ENCODE measurements around the gene TMEM266. TPM values are rescaled to one million over a fixed set of nuclear protein-coding genes. Genes with fewer than 3 reads are reported as not detected.

The TMEM266 gene
- total and polyA plus RNA-seq, 3 donors from 2014 or later = 4.2 to 12.4 (median 6.0) TPM

DNA sequence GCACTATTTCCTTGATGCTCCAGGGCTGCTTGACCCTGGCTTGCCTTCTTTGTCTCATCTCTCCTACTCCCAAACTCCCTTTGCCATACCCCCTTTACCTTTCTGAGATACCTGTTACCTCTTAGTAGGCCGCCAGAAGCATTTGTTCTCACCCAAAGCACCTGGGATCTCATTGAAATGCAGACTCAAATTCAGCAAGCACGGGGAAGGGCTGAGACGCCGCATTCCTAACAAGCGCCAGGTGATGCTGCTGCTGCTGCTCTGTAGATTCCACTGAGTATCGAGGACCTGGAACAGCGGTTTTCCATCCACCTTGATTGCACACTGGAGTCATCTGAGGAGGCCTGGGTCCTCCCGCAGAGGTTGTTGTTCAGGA, 91.8 kb downstream of the TMEM266 start:
- TF ChIP-seq, protein P1, sequence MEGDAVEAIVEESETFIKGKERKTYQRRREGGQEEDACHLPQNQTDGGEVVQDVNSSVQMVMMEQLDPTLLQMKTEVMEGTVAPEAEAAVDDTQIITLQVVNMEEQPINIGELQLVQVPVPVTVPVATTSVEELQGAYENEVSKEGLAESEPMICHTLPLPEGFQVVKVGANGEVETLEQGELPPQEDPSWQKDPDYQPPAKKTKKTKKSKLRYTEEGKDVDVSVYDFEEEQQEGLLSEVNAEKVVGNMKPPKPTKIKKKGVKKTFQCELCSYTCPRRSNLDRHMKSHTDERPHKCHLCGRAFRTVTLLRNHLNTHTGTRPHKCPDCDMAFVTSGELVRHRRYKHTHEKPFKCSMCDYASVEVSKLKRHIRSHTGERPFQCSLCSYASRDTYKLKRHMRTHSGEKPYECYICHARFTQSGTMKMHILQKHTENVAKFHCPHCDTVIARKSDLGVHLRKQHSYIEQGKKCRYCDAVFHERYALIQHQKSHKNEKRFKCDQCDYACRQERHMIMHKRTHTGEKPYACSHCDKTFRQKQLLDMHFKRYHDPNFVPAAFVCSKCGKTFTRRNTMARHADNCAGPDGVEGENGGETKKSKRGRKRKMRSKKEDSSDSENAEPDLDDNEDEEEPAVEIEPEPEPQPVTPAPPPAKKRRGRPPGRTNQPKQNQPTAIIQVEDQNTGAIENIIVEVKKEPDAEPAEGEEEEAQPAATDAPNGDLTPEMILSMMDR (IDR thresholded peaks at IDR 0.05) = no peak
- no peak for TF ChIP-seq POLR2A (IDR thresholded peaks at IDR 0.05)
- H3K27me3 ChIP-seq = no peaks in the 10 kb centered on the region
- intact Hi-C loops (cut with DNase I; ENCODE audit: low total_unique reads) = no loop called here
- no peaks in the 10 kb centered on the region for H3K36me3 ChIP-seq (ENCODE audit: low read depth, missing control alignments)
- H3K27ac ChIP-seq = no peak overlapping the region
- DNase-seq = no peak
- no peak overlapping the region for H3K4me3 ChIP-seq
- H3K4me1 ChIP-seq = no peaks in the 10 kb centered on the region
- no peaks in the 10 kb centered on the region for H3K9me3 ChIP-seq
- WGBS, 2 donors = 95 to 98% methylated on average over 6 to 8 of the region's 8 CpGs

DNA sequence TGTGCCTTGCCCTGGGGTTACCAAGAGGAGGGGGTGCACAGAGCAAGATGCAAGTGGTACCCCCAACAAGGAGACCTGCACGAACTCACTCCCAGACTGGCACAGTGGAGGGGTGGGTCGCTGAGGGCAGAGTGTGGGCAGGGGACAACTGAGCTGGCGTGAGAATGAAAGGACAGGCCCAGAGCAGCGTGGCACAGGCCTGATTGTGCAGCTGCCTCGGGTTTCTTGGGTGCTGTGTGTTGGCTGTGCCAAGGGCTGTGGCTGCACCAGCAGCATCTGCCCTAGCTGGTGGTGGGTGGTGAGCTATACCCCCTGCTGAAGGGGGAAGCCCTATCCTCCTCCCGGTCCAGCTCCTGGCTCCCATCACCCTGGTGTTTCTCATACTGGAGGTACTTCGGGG, 92.4 kb downstream of the TMEM266 start:
- DNase-seq = no peak
- no peaks in the 10 kb centered on the region for H3K27me3 ChIP-seq
- no peaks in the 10 kb centered on the region for H3K36me3 ChIP-seq (ENCODE audit: low read depth, missing control alignments)
- intact Hi-C loops (cut with DNase I; ENCODE audit: low total_unique reads) = no loop called here
- no peaks in the 10 kb centered on the region for H3K9me3 ChIP-seq
- H3K4me1 ChIP-seq = no peaks in the 10 kb centered on the region
- no peak overlapping the region for H3K4me3 ChIP-seq
- H3K27ac ChIP-seq = no peak overlapping the region
- 88 to 94% methylated on average over 4 to 7 of the region's 7 CpGs for WGBS, 2 donors
- TF ChIP-seq POLR2A (IDR thresholded peaks at IDR 0.05) = no peak
- TF ChIP-seq, protein P1 (IDR thresholded peaks at IDR 0.05) = no peak

DNA sequence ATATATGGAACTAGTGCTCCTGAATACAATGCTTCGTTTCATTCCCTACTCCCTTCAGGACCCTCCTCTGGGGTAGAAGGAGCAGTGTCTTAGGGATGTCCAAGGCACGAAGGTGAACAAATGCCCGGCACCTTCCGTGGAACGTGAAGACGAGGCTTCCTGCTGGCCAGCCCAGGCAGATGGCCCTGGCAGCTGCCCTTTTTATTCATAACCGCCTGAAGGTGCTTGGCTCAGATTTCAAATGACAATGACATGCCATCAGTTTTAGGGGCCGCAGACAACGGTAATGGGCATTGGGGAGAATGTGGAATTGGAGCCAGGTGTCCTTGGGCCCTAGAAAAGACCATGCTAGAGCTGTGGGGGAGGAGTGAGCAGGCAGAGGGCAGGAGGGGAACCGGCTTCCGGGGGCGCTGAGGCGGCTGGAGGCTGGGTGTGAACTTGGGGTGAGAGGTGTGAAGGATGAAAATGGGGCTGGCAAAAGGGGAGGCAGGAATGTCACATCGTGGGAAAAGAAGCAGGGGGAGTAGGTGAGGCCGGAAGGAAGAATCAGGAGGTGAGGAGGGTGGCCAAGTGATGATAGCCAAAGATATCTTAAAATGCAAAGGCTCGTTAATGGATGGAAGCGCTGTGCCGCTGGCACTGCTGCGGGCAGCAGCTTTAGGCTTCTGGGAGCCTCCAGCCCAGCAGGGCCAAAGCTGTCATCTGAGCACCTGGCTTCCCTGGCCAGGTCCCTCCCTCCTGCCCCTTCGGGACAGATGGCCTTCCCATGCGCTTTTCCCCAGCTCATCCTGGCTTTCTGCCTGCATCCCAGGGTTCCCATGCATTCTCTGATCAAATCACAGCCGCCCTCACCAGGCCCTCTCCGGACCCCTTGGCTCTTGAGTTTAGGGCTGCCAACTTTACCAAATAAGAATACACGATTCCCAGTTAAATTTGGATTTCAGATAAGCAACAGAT, 93.7 kb downstream of the TMEM266 start:
- TF ChIP-seq, protein P1 (IDR thresholded peaks at IDR 0.05) = no peak
- no peak for TF ChIP-seq POLR2A (IDR thresholded peaks at IDR 0.05)
- Histone ChIP-seq H3K27me3 (no peaks in the 10 kb centered on the region), H3K9me3 (no peaks in the 10 kb centered on the region), H3K27ac (no peak overlapping the region), H3K36me3 (ENCODE audit: low read depth, missing control alignments) (no peaks in the 10 kb centered on the region), H3K4me1 (no peaks in the 10 kb centered on the region), H3K4me3 (no peak overlapping the region)
- no peak for DNase-seq
- WGBS, 2 donors = 66 to 76% methylated on average over 24 of the region's 24 CpGs
- intact Hi-C loops (cut with DNase I; ENCODE audit: low total_unique reads) = no loop called here

DNA sequence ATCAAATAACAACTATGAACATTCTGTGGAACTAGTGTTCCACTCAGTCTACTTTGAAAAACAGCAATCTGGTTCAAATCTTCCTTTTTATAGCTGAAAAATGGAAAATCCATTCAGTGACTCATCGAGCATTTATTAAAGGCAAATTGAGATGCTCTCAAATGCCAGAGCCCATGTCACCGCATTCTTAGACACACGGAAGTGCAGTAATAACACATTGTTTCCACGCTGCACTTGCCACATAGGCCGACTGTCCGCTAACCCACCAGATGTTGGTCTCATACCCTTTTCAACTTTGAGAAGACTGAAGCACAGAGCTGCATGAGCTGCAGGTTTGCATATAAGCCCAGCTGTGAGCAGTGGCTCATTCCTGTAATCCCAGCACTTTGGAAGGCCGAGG, 95.9 kb downstream of the TMEM266 start:
- WGBS, 2 donors = 87 to 91% methylated on average over 7 of the region's 7 CpGs
- H3K9me3 ChIP-seq = no peaks in the 10 kb centered on the region
- peaks cover 3% of the 10 kb centered on the region for H3K4me1 ChIP-seq
- H3K36me3 ChIP-seq (ENCODE audit: low read depth, missing control alignments) = no peaks in the 10 kb centered on the region
- H3K27me3 ChIP-seq = no peaks in the 10 kb centered on the region
- intact Hi-C loops (cut with DNase I; ENCODE audit: low total_unique reads) = no loop called here
- TF ChIP-seq, protein P1 (IDR thresholded peaks at IDR 0.05) = no peak
- TF ChIP-seq POLR2A (IDR thresholded peaks at IDR 0.05) = no peak
- H3K27ac ChIP-seq = no peak overlapping the region
- no peak for DNase-seq
- H3K4me3 ChIP-seq = no peak overlapping the region

Data from testis (tissue), 3 donors.